AG08396 (cell line): ENCODE measurements around the gene PINK1.

ENCODE experiments used
- DNase-seq: peaks from one replicate; pipeline ENCODE4 v3.0.0; 2012; ENCODE audit warnings: low spot score, mixed read lengths

The PINK1 gene

GRCh38 chr1:20611652-20612051 is 21.6 kb upstream of the PINK1 start:
- DNase-seq, result no peak

DNA sequence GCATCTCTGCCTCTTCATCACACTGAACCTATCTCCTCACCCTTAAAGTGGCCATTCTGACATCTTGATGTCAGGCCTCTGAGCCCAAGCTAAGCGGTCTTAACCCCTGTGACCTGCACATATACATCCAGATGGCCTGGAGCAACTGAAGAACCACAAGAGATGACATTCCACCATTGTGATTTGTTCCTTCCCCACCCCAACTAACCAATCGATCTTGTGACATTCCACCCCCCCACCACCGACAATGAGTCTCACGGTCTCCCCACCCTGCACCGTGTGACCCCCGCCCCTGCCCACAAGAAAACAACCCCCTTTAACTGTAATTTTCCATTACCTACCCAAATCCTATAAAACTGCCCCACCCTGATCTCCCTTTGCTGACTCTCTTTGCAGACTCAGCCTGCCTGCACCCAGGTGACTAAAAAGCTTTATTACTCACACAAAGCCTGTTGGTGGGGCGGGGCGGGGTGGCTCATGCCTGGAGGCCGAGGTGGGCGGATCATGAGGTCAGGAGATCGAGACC is 21.0 kb upstream of the PINK1 start:
- DNase-seq, result no peak

GRCh38 chr1:20614131-20614579 is 19.1 kb upstream of the PINK1 start:
- DNase-seq, result no peak

- no peak for DNase-seq
Measured at GRCh38 chr1:20615946-20616846, 17.1 kb upstream of the PINK1 start.

DNA sequence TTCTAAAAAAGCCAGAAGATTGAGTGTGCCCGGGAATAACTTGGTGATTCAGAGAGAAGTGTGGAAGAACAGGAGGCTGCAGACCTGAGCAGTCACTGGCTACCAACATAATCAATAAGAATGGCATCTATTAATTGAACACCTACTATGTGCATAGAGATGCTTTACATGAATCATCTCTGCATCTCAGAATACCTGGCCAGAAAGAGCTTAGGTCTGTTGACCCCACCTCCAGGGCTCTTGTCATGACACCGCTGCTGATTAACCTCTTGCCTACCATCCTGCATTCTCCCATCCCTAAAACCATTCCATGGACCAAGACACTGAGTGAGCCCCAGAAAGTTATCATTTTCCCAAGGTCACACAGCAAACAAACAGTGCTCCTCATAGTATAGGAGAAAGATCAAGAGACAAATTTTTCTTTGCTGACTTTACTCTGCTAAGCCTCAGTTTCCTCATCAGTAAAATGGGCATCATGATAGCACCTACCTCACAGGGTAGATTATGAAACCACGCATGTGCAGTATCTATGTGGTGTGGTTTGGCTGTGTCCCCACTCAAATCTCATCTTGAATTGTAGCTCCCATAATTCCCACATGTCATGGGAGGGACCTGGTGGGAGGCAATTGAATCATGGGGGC is 16.3 kb upstream of the PINK1 start:
- DNase-seq, result no peak

- DNase-seq, result no peak
Measured at GRCh38 chr1:20618550-20618949, 14.7 kb upstream of the PINK1 start.

GRCh38 chr1:20619999-20620398 is 13.3 kb upstream of the PINK1 start:
- no peak for DNase-seq

GRCh38 chr1:20621012-20621411 is 12.2 kb upstream of the PINK1 start:
- DNase-seq, result no peak

DNA sequence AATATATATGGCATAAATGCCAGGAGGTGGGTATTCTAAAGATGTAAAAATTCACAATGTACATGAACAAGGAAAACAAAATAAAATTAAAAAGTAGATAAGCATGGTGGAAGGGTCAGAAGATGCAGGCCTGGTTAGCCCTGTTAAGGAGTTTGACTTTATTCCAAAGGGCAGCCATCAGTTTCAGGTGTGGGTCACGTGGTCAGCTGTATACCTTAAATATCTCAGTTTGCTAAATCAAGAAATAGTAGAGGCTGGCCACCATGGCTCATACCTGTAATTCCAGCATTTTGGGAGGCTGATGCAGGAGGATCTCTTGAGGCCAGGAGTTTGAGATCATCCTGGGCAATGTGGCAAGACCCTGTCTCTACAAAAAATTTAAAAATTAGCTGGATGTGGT is 8.5 kb upstream of the PINK1 start:
- no peak for DNase-seq

DNA sequence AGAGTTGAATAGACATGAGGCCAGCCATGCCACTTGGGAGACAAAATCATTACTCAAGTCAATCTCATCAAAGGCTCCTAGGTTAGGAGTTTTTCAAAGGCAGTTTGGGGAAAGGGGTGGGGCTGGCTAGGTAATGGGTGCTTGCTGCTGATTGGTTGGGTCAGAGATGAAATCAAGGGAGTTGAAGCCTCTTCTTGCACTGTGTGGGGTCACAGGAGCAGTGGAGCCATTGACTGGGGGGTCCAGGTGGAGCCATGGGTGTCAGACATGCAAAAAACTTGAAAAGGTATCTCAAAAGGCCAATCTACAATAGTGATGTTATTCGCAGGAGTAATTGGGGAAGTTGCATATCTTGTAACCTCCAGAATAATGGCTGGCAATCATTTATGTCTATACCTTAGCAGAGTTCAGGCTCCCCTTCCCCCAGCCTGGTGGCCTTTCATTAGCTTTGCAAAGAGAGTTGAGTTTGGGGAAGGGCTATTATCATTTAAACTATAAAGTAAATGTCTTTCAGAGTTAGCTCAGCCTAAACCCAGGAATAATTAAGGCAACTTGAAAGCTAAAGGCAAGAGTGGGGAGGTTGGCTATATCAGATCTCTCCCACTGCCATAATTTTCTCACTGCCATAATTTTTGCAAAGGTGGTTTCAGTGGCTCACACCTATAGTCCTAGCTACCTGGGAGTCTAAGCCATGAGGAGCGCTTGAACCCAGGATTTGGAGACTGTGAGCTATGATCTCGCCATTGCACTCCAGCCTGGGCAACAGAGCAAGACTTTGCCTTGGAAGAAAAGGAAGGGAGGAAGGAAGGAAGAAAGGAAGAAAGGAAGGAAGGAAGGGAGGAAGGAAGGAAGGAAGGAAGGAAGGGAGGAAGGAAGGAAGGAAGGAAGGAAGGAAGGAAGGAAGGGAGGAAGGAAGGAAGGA is 7.8 kb upstream of the PINK1 start:
- DNase-seq, result no peak

GRCh38 chr1:20626098-20626427 is 7.2 kb upstream of the PINK1 start:
- DNase-seq, result no peak

DNA sequence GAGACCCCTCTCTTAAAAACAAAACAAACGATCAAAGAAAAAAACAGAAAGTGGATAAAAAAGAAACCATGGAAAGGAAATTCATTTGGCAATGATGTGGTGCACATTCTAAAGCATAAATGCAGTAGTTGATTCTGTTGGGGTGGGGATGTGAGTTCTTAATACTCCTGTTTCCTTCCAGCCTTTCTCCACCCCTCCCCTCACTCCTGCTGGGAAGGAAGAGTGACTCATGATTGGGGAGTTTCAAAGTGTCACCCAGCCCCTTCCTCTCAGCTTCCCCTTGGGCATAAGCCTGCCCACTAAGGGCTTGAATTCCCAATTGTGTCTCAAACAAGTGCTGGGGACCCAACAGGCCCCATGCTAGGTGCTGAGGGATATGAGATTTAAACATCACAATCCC is 6.7 kb upstream of the PINK1 start:
- no peak for DNase-seq

GRCh38 chr1:20630729-20631128 is 2.5 kb upstream of the PINK1 start:
- DNase-seq, result no peak

- DNase-seq, result no peak
Measured at GRCh38 chr1:20632386-20632785, 872 bp upstream of the PINK1 start.

DNA sequence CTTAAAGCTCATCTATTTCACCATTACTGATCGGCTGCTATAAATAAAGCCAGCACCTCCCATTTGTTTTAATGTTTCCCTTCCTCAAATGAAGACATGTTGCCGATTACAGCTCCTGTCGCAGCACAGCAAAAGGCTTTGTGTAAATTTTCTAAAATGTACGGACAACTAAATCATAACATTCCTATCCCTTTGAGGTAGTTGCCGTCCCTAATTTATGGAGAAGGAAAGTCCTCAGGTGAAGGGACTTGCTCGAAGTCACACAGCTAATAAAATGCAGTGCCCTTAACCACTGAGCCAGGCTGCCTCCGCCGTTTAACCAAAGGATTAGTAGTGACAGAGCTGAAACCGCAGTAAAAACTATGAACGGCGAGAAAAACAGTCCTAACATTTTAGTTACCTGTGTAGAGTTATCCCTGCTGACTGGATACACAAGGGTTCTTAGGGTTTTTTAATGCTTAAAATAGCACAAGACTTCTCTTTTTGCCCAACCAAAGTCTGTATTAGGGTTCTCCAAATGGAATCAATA is 871 bp downstream of the PINK1 start:
- DNase-seq, result no peak

DNA sequence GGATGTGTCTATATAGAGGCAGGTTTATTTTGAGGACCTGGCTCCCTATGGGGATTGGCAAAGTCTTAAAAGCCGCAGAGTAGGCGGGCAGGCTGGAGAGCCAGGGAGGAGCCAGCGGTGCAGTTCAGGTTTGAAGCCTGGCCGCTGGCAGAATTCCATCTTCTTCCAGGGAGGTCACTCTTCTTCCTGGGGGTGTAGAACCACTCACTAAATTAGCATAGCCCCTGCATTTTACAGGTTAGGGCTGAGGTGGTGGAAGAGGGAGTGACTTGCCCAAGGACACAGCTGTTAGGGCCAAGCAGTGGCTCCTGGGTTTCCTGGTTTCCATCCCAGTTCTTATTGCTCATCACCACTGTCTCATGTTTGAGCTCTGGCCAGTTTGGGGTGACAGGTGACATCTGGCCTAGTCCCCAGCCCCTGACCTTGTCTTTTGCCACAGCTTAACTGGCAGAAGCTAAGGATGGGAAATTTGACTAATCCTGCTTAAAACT is 1.4 kb downstream of the PINK1 start:
- peak; percentile 46 for DNase-seq

DNA sequence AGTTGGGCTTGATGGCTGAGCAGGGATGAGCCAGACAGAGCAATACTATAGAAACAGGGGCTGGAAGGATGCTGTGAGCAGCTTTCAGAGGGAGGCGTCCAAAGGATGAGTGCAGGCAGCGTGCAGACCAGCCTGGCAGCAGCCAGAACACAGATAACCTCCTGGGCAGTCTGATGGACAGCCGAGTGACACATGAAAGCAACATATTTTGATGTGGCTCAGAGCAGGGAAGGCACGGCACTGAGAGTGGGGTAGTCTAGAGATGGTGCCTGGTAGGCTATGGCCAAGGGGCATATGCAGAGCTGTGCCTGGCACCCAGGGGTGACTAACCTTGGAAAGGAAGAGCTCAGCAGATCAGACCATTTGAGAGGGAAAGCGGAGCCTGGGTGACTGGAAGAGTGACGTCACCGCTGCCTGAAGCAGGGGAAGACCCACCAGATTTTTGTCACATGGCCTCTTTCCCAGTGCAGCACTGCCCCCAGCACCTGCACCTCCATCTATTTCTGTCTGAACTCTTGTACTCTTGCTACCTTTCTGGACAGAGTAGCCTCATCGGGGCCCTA is 3.6 kb downstream of the PINK1 start:
- DNase-seq, result no peak

- peak; percentile 70 for DNase-seq
Measured at GRCh38 chr1:20640183-20640597, 6.9 kb downstream of the PINK1 start.

- no peak for DNase-seq
Measured at GRCh38 chr1:20641975-20642374, 8.7 kb downstream of the PINK1 start.

DNA sequence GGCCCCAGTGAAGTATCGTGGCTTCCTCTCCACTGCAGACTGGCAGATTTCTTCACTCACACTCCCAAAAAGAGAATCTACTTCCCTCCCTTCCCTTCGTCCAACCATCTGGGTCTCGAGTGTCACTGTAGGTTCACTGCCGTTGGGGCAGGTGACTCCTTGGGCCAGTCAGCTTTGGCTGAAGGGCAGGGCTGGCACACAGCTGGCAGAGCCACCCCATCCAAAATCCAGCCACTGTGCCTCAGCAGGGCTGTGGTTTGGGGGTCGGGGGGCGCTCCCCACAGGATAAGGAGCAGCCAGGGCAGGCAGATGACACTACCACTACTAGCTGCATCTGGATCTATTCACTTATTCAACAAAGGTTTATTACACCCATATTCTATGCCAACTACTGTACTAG is 9.8 kb downstream of the PINK1 start:
- DNase-seq, result no peak

- no peak for DNase-seq
Measured at GRCh38 chr1:20644416-20644815, 11.2 kb downstream of the PINK1 start.

DNA sequence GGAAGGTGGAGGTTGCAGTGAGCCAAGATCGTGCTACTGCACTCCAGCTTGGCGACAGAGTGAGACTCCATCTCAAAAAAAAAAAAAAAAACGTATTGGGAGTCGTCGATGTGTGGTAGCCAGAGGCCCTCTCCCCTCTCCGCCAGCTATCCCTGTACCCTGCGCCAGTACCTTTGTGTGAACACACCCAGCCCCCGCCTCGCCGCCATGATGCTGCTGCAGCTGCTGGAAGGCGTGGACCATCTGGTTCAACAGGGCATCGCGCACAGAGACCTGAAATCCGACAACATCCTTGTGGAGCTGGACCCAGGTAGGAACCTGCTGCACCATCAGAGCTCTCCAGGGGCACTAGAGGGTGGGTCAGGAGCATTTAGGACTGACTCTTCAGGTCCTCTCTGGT is 12.2 kb downstream of the PINK1 start:
- no peak for DNase-seq
